Endodermal cell (in vitro differentiated cells): ENCODE data around the gene DHX8. TPM values are rescaled to one million over a fixed set of nuclear protein-coding genes. Genes with fewer than 3 reads are reported as not detected.

Experiments
- DNase-seq: peaks from one replicate; pipeline ENCODE4 v3.0.0-alpha.2; 2017
- H3K27ac ChIP-seq: 2 replicates; pipeline ENCODE4 v1.5.1; 2013; ENCODE audit warnings: mild to moderate bottlenecking, low read depth, low read length, moderate library complexity
- H3K27me3 ChIP-seq: 2 replicates; pipeline ENCODE4 v1.6.1; 2013; ENCODE audit warnings: mild to moderate bottlenecking, low read length, moderate library complexity; ENCODE audit not compliant: insufficient read depth, control insufficient read depth, poor library complexity, severe bottlenecking
- H3K36me3 ChIP-seq: 2 replicates; pipeline ENCODE4 v1.7.0; 2013; ENCODE audit warnings: mild to moderate bottlenecking, low read length, moderate library complexity; ENCODE audit not compliant: control insufficient read depth, insufficient read depth
- H3K4me1 ChIP-seq: one replicate; pipeline ENCODE4 v1.7.0; 2013; ENCODE audit warnings: low read length; ENCODE audit not compliant: control insufficient read depth, insufficient read depth
- H3K4me3 ChIP-seq: 2 replicates; pipeline ENCODE4 v1.5.1; 2013; ENCODE audit warnings: mild to moderate bottlenecking, low read length, moderate library complexity
- H3K9ac ChIP-seq: 2 replicates; pipeline ENCODE4 v1.6.1; 2013; ENCODE audit warnings: mild to moderate bottlenecking, low read length, moderate library complexity; ENCODE audit not compliant: poor library complexity, severe bottlenecking; ENCODE audit errors: extremely low read depth
- H3K9me3 ChIP-seq: 2 replicates; pipeline ENCODE4 v1.6.1; 2013; ENCODE audit warnings: mild to moderate bottlenecking, low read length, moderate library complexity; ENCODE audit not compliant: control insufficient read depth
- H3K27ac Mint-ChIP-seq: 2 replicates; pipeline ENCODE4 v1.8.0; 2020; ENCODE audit warnings: mixed read lengths
- H3K27me3 Mint-ChIP-seq: 2 replicates; pipeline ENCODE4 v1.8.0; 2021; ENCODE audit warnings: mild to moderate bottlenecking, mixed read lengths; ENCODE audit not compliant: insufficient read depth
- H3K36me3 Mint-ChIP-seq: 2 replicates; pipeline ENCODE4 v1.8.0; 2020; ENCODE audit warnings: low read depth, mixed read lengths
- H3K4me1 Mint-ChIP-seq: 2 replicates; pipeline ENCODE4 v1.8.0; 2020; ENCODE audit warnings: mixed read lengths
- H3K4me3 Mint-ChIP-seq: 2 replicates; pipeline ENCODE4 v1.8.0; 2020; ENCODE audit warnings: mild to moderate bottlenecking, moderate library complexity, mixed read lengths
- H3K9me3 Mint-ChIP-seq: 2 replicates; pipeline ENCODE4 v1.8.0; 2020; ENCODE audit warnings: mild to moderate bottlenecking, mixed read lengths
- WGBS, 2 experiments: methylation state at CpG; one replicate each; pipeline versions ENCODE4 v1.1.5 to v1.1.7; 2013; ENCODE audit warnings: missing lambda C conversion rate in 2 of 2, mixed read lengths in 1 of 2; ENCODE audit not compliant: insufficient coverage in 1 of 2, insufficient read length in 1 of 2; 5-methylcytosine and 5-hydroxymethylcytosine counted together
- total RNA-seq, 2 donors: library from RNA; stranded (reverse); fragmentation: NEBNext Ultra II Directional in 1 of 2; extraction: Animal tissue kit (Norgen Biotek cat#: 25700) in 1 of 2; gene quantifications; 2 replicates in 1 of 2; 3 replicates in 1 of 2; pipeline ENCODE4 v1.2.1, GENCODE V29; 2021
- TF ChIP-seq, protein P1 (sequence below): fragments of 200-600 bp; sonication (generic); conservative IDR thresholded peaks from 2 replicates; pipeline ENCODE4 v1.5.0; 2021; ENCODE audit warnings: antibody characterized with exemption, mild to moderate bottlenecking

The DHX8 gene
- total RNA-seq, 2 donors from 2014 or later, result 53.3 to 57.1 TPM

DNA sequence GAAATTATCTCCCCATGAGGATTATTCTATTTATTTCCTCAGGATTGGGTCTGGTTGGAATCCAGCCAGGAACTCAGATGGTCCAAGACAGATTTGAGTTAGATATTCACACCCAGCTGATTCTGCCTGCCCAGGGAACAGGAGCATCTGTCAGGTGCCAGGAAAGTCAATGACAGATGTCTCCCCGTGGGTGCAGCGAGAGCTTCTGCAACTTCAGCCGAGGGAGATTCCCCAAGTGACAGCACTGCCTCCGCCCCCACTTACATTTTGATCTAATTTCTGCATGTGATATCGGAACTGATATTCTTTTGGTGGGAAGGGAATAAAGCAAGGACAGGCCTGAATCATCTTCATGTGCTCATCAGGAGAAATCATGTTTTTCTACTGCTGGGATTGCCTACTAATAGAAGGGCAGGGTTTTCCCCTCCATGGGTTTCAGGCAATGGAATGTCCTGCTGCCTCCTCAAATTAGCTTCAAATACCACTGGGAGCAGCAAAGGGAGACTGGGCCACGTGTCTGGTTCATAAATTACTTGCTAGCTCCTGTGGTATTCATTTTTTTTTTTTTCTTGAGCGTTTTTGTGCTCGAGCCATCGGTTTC is 15.7 kb upstream of the DHX8 start:
- Histone ChIP-seq H3K4me3 (no peak overlapping the region), H3K36me3 (no peaks in the 10 kb centered on the region), H3K27ac (no peak overlapping the region), H3K9me3 (no peaks in the 10 kb centered on the region), H3K4me1 (peaks cover 4% of the 10 kb centered on the region), H3K27me3 (no peaks in the 10 kb centered on the region), H3K9ac (no peak overlapping the region)
- Mint-ChIP-seq H3K27ac (no peak overlapping the region), H3K27me3 (no peaks in the 10 kb centered on the region), H3K9me3 (peaks cover 1% of the 10 kb centered on the region), H3K4me1 (peaks cover 39% of the 10 kb centered on the region), H3K36me3 (peaks cover 2% of the 10 kb centered on the region), H3K4me3 (no peak overlapping the region)
- TF ChIP-seq, protein P1, sequence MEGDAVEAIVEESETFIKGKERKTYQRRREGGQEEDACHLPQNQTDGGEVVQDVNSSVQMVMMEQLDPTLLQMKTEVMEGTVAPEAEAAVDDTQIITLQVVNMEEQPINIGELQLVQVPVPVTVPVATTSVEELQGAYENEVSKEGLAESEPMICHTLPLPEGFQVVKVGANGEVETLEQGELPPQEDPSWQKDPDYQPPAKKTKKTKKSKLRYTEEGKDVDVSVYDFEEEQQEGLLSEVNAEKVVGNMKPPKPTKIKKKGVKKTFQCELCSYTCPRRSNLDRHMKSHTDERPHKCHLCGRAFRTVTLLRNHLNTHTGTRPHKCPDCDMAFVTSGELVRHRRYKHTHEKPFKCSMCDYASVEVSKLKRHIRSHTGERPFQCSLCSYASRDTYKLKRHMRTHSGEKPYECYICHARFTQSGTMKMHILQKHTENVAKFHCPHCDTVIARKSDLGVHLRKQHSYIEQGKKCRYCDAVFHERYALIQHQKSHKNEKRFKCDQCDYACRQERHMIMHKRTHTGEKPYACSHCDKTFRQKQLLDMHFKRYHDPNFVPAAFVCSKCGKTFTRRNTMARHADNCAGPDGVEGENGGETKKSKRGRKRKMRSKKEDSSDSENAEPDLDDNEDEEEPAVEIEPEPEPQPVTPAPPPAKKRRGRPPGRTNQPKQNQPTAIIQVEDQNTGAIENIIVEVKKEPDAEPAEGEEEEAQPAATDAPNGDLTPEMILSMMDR, result no peak
- 79 to 84% methylated on average over 9 of the region's 9 CpGs for WGBS, 2 experiments
- no peak for DNase-seq

DNA sequence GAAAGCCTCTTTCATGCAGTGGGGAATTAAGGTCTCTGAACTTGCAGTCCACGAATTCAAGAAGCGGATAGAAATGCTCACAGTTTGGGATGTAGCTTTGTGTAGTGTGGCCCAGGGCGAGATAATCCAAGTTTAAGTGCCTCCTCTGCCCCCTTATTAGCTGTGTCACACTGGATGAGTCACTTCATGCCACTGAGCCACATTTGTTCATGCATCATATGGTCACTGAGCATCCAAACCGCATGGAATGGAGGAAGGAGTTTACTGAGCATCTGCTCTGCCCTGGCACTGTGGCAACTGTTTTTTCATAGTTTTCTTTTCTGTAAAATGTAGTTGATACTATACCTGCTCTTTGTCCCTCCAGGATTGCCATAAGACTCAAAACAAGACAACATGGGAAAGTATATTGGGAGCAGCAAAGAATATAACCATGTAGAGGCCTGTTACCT is 15.1 kb upstream of the DHX8 start:
- Mint-ChIP-seq H3K36me3 (no peaks in the 10 kb centered on the region), H3K27me3 (no peaks in the 10 kb centered on the region), H3K9me3 (peaks cover 1% of the 10 kb centered on the region), H3K4me3 (no peak overlapping the region), H3K4me1 (peaks cover 39% of the 10 kb centered on the region), H3K27ac (no peak overlapping the region)
- Histone ChIP-seq H3K9ac (no peak overlapping the region), H3K4me1 (peaks cover 4% of the 10 kb centered on the region), H3K36me3 (no peaks in the 10 kb centered on the region), H3K27me3 (no peaks in the 10 kb centered on the region), H3K9me3 (no peaks in the 10 kb centered on the region), H3K4me3 (no peak overlapping the region), H3K27ac (no peak overlapping the region)
- WGBS, 2 experiments, result 78 to 79% methylated on average over 3 to 4 of the region's 4 CpGs
- TF ChIP-seq, protein P1, result no peak
- no peak for DNase-seq

DNA sequence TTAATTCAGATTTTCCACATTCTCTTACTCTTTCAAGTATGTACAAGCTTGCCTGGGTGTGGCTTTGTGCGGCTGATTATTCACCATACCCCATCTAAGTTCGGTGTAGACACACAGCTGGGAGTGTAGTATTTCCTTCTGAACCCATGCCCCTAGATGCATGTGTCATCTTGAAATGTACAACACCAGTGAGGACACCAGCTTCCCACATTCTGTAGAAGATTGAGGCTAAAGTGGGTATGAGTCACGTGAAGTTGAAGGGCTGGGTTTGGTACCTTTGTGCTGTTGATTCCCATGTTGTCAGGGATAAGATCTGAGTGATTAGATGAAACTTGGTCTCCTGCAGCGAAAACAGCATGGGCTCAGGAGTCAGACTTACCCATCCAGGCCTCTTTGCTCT is 14.6 kb upstream of the DHX8 start:
- Mint-ChIP-seq H3K27ac (no peak overlapping the region), H3K4me3 (no peak overlapping the region), H3K4me1 (peaks cover 39% of the 10 kb centered on the region), H3K9me3 (peaks cover 1% of the 10 kb centered on the region), H3K27me3 (no peaks in the 10 kb centered on the region), H3K36me3 (no peaks in the 10 kb centered on the region)
- WGBS, 2 experiments, result 75 to 86% methylated on average over 1 to 4 of the region's 4 CpGs
- no peak overlapping the region for H3K9ac ChIP-seq
- no peak overlapping the region for H3K4me3 ChIP-seq
- no peaks in the 10 kb centered on the region for H3K9me3 ChIP-seq
- H3K27me3 ChIP-seq, result no peaks in the 10 kb centered on the region
- TF ChIP-seq, protein P1, result no peak
- no peaks in the 10 kb centered on the region for H3K36me3 ChIP-seq
- DNase-seq, result no peak
- H3K4me1 ChIP-seq, result peaks cover 4% of the 10 kb centered on the region
- H3K27ac ChIP-seq, result no peak overlapping the region
